Breast epithelium (tissue), 3 donors: ENCODE data around the gene RIIAD1.

Experiments
- CTCF ChIP-seq, 3 donors: fragments of 450-650 bp; IDR thresholded peaks; one replicate each; pipeline ENCODE4 v1.5.1; 2016 to 2017; ENCODE audit warnings: antibody characterized with exemption in 3 of 3, mild to moderate bottlenecking in 3 of 3, moderate library complexity in 3 of 3
- POLR2A ChIP-seq: fragments of 450-650 bp; IDR thresholded peaks from one replicate; pipeline ENCODE4 v1.6.1; 2016; ENCODE audit warnings: antibody characterized with exemption, mild to moderate bottlenecking, moderate library complexity
- POLR2AphosphoS5 ChIP-seq, 3 donors: sonication (generic); formaldehyde crosslinking; IDR thresholded peaks; one replicate each; pipeline ENCODE4 v1.6.1; 2017; ENCODE audit warnings: antibody characterized with exemption in 3 of 3

- no peak for TF ChIP-seq POLR2A
- TF ChIP-seq CTCF (IDR thresholded peaks at IDR 0.05) = no peak
- peak; percentile 35 to 62 (median 50) for TF ChIP-seq POLR2AphosphoS5 (IDR thresholded peaks at IDR 0.05)
Measured at GRCh38 chr1:151762941-151763921, 41.9 kb downstream of the RIIAD1 start, which contains the start of gene MRPL9.
